ENCODE data around the gene KLHL7. TPM values are rescaled to one million over a fixed set of nuclear protein-coding genes. Genes with fewer than 3 reads are reported as not detected.
A peak's percentile ranks its signal among the peaks of the same experiment; 100 is the strongest.

The KLHL7 gene
- total and polyA plus RNA-seq, 9 of the 15 experiments (the other 6 are each of a cell fraction or from before 2014, with no cell fraction given): 4.2 to 63.1 (median 32.3) TPM

DNA sequence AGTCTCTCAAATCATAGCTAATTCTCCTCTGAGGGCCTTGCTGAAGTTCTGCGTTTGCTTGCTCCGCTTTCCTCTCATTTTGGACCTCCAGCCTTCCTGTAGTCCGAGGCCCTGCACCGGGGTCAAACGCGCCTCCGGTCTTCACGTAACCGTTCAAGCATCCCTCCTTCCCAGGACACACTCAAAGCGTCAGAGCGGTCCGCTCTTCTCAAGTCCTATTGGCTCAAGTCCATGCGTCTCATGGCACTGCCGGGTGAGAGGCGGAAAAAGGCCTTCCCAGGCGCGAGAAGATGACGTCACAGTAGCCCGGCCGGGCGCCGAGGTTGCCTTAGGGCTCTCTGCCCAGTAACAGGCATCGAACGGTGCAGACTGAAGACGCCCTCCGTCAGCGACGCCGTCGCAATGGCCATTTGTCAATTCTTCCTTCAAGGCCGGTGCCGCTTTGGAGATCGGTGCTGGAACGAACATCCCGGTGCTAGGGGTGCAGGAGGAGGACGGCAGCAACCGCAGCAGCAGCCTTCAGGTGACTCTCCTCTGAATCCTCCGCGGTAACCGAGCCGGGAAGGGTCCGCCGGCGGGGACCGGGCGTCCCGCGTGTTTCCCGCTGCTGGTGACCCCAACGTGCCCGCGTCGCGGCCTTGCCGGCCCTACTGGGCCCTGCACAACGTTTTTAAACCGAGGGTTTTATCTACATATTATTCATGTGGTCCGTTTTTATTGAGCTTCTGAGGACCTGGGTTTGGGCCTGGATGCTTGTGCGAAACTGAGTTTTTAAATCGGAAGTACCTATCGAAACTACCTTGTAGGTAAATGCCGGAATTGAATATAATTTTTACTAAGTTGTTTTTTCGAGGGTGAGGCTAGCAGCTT is 76.3 kb downstream of the KLHL7 start, which contains the start of gene NUP42 (continued):
- TF ChIP-seq, protein P1, sequence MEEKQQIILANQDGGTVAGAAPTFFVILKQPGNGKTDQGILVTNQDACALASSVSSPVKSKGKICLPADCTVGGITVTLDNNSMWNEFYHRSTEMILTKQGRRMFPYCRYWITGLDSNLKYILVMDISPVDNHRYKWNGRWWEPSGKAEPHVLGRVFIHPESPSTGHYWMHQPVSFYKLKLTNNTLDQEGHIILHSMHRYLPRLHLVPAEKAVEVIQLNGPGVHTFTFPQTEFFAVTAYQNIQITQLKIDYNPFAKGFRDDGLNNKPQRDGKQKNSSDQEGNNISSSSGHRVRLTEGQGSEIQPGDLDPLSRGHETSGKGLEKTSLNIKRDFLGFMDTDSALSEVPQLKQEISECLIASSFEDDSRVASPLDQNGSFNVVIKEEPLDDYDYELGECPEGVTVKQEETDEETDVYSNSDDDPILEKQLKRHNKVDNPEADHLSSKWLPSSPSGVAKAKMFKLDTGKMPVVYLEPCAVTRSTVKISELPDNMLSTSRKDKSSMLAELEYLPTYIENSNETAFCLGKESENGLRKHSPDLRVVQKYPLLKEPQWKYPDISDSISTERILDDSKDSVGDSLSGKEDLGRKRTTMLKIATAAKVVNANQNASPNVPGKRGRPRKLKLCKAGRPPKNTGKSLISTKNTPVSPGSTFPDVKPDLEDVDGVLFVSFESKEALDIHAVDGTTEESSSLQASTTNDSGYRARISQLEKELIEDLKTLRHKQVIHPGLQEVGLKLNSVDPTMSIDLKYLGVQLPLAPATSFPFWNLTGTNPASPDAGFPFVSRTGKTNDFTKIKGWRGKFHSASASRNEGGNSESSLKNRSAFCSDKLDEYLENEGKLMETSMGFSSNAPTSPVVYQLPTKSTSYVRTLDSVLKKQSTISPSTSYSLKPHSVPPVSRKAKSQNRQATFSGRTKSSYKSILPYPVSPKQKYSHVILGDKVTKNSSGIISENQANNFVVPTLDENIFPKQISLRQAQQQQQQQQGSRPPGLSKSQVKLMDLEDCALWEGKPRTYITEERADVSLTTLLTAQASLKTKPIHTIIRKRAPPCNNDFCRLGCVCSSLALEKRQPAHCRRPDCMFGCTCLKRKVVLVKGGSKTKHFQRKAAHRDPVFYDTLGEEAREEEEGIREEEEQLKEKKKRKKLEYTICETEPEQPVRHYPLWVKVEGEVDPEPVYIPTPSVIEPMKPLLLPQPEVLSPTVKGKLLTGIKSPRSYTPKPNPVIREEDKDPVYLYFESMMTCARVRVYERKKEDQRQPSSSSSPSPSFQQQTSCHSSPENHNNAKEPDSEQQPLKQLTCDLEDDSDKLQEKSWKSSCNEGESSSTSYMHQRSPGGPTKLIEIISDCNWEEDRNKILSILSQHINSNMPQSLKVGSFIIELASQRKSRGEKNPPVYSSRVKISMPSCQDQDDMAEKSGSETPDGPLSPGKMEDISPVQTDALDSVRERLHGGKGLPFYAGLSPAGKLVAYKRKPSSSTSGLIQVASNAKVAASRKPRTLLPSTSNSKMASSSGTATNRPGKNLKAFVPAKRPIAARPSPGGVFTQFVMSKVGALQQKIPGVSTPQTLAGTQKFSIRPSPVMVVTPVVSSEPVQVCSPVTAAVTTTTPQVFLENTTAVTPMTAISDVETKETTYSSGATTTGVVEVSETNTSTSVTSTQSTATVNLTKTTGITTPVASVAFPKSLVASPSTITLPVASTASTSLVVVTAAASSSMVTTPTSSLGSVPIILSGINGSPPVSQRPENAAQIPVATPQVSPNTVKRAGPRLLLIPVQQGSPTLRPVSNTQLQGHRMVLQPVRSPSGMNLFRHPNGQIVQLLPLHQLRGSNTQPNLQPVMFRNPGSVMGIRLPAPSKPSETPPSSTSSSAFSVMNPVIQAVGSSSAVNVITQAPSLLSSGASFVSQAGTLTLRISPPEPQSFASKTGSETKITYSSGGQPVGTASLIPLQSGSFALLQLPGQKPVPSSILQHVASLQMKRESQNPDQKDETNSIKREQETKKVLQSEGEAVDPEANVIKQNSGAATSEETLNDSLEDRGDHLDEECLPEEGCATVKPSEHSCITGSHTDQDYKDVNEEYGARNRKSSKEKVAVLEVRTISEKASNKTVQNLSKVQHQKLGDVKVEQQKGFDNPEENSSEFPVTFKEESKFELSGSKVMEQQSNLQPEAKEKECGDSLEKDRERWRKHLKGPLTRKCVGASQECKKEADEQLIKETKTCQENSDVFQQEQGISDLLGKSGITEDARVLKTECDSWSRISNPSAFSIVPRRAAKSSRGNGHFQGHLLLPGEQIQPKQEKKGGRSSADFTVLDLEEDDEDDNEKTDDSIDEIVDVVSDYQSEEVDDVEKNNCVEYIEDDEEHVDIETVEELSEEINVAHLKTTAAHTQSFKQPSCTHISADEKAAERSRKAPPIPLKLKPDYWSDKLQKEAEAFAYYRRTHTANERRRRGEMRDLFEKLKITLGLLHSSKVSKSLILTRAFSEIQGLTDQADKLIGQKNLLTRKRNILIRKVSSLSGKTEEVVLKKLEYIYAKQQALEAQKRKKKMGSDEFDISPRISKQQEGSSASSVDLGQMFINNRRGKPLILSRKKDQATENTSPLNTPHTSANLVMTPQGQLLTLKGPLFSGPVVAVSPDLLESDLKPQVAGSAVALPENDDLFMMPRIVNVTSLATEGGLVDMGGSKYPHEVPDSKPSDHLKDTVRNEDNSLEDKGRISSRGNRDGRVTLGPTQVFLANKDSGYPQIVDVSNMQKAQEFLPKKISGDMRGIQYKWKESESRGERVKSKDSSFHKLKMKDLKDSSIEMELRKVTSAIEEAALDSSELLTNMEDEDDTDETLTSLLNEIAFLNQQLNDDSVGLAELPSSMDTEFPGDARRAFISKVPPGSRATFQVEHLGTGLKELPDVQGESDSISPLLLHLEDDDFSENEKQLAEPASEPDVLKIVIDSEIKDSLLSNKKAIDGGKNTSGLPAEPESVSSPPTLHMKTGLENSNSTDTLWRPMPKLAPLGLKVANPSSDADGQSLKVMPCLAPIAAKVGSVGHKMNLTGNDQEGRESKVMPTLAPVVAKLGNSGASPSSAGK (IDR thresholded peaks at IDR 0.05): peak; percentile 83
- TF ChIP-seq ZNF589 (CRISPR knock-in tag; IDR thresholded peaks at IDR 0.05; ENCODE audit: low read depth) (no peak), ZNF184 (CRISPR knock-in tag; IDR thresholded peaks at IDR 0.05) (no peak), MED1 (CRISPR knock-in tag; IDR thresholded peaks at IDR 0.05; ENCODE audit: borderline replicate concordance) (no peak), ZNF282 (CRISPR knock-in tag; IDR thresholded peaks at IDR 0.05) (no peak), FIP1L1 (IDR thresholded peaks at IDR 0.05; ENCODE audit: low read depth, low read length, poor library complexity, severe bottlenecking) (peak; percentile 41)
- TF ChIP-seq, protein P2, sequence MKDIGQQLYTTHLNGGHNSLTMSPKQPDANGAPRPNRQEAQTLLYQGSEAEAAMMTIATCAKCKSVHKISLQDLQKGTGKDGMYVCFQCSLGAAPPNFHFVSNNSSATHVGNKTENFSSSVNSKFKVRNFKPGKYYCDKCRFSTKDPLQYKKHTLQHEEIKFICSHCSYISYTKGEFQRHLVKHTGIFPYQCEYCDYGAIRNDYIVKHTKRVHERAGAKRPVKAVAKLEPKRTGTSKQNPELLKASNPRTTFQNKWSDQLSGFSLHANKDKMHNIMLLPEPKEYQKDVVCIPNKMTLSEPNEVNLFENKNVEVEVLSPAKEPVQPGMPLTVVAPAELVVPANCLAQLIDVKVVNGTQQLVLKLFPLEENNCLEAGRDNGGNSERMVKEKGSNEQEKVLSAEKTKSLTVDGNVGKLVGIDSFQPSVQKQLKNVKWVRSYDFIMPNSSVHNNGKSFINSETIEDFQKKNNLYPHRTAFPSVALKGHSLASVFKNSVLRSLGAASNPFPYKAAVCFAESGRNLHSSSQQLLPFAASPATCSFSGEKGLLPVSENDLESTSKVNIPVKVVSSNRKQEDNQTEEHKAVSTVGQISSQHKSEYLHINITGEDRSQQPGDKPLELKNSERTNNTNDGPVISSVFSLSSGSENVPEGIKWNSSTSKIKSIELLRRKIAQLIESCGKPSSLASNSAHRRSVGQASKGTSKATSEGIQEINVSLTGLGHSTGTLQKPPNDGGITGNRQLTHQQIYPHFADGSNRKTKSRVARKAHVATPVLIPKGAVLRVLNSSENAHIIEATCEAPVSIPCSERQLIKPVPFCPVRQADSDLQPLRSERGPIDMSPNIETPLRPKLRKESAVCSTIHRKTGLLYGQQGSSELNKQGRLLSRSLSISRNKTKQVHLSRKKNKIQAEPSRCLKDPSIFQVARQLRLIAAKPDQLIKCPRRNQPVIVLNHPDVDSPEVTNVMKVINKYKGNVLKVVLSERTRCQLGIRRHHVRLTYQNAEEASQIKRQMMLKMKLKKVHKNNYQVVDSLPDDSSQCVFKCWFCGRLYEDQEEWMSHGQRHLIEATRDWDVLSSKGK (CRISPR knock-in tag; IDR thresholded peaks at IDR 0.05): no peak
- TF ChIP-seq, protein P3, sequence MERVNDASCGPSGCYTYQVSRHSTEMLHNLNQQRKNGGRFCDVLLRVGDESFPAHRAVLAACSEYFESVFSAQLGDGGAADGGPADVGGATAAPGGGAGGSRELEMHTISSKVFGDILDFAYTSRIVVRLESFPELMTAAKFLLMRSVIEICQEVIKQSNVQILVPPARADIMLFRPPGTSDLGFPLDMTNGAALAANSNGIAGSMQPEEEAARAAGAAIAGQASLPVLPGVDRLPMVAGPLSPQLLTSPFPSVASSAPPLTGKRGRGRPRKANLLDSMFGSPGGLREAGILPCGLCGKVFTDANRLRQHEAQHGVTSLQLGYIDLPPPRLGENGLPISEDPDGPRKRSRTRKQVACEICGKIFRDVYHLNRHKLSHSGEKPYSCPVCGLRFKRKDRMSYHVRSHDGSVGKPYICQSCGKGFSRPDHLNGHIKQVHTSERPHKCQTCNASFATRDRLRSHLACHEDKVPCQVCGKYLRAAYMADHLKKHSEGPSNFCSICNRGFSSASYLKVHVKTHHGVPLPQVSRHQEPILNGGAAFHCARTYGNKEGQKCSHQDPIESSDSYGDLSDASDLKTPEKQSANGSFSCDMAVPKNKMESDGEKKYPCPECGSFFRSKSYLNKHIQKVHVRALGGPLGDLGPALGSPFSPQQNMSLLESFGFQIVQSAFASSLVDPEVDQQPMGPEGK (CRISPR knock-in tag; IDR thresholded peaks at IDR 0.05; ENCODE audit: borderline replicate concordance): no peak

Data from K562 (cell line).